Effector memory CD4-positive, alpha-beta T cell (primary cell): Measurements from ENCODE around the gene TRAK1.

Experiments
- DNase-seq, 3 donors: peaks; one replicate each; pipeline ENCODE4 v3.0.0-alpha.2; 2020
- H3K27ac ChIP-seq: 2 replicates; pipeline ENCODE4 v1.7.0; 2013; ENCODE audit warnings: mild to moderate bottlenecking, low read length, moderate library complexity; ENCODE audit not compliant: insufficient read depth, poor library complexity, severe bottlenecking
- H3K27me3 ChIP-seq: replicated peaks from 2 replicates; pipeline ENCODE4 v1.7.0; 2013; ENCODE audit warnings: mild to moderate bottlenecking, low read length; ENCODE audit not compliant: insufficient read depth, control insufficient read depth, poor library complexity, severe bottlenecking
- H3K36me3 ChIP-seq: 2 replicates; pipeline ENCODE4 v1.7.0; 2013; ENCODE audit warnings: mild to moderate bottlenecking, low read length, moderate library complexity; ENCODE audit not compliant: control insufficient read depth, insufficient read depth
- H3K4me1 ChIP-seq: 2 replicates; pipeline ENCODE4 v1.7.0; 2013; ENCODE audit warnings: low read length, mild to moderate bottlenecking; ENCODE audit not compliant: control insufficient read depth, insufficient read depth, poor library complexity, severe bottlenecking
- H3K4me3 ChIP-seq: 2 replicates; pipeline ENCODE4 v1.7.0; 2013; ENCODE audit warnings: low read length, low read depth, mild to moderate bottlenecking; ENCODE audit not compliant: insufficient read depth, poor library complexity, severe bottlenecking
- H3K9me3 ChIP-seq: 2 replicates; pipeline ENCODE4 v1.7.0; 2013; ENCODE audit warnings: mild to moderate bottlenecking, low read length, moderate library complexity; ENCODE audit not compliant: control insufficient read depth

TRAK1 gene

DNA sequence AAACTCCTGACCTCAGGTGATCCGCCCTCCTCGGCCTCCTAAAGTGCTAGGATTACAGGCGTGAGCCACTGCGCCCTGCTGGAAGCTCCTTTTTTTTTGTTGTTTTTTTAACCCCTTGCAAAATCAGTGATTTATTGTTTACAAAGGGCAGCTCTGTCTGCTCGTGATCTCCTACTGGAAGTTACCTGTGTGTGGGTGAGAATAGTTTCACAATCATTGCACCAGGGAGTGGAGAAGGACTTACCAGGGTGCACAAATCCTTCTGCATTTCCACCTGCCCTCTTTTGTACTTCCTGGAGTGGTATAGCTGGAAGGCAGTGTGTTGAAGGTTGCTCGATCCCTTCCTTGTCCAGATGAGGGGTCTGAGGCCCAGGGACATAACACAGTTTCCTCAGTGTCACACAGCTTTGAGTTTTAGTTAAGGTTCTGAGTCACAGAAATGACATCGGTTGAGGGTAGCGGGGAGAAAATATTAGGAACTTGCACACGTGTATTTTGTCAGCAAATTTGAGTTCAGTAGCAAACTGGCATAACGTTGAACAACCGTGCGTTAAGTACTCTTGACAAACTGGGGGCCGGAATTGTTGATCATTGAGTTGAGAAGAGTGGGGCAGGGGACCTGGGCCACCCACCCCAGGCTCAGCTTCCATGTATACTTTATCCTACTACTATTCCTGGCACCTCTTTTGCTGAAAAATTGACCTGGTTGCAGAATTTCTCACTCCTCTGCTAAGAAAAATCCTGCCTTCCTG, 11.3 kb upstream of the TRAK1 start:
- Histone ChIP-seq H3K27me3 (no peaks in the 10 kb centered on the region), H3K4me3 (no peak overlapping the region), H3K4me1 (peaks cover 12% of the 10 kb centered on the region), H3K9me3 (no peaks in the 10 kb centered on the region), H3K27ac (peak overlapping the region; percentile 21), H3K36me3 (no peaks in the 10 kb centered on the region)
- no peak for DNase-seq

DNA sequence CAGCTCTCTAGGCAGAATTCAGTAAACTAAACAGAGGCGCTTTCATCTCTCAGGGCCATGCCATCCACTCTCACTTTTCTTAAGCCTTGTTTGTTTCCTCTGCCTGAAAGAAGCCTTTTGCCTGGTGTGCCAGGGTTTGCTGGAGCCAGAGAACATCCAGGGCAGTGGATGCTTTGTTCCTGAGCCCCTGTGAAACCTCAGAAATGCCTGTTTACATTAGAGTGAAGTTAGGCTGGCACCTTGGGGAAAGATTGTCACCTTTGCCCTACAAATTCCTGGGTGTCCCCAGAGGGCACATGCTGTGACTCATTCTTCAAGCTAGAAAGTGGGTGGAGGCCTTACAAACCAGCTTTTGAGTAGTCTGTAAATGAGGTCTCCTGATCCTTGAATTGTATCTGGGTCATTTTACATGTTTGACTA, 10.7 kb upstream of the TRAK1 start:
- DNase-seq: peak; percentile 6 to 28 (median 8)
- H3K27ac ChIP-seq: peak overlapping the region; percentile 25
- no peaks in the 10 kb centered on the region for H3K36me3 ChIP-seq
- H3K27me3 ChIP-seq: no peaks in the 10 kb centered on the region
- peaks cover 12% of the 10 kb centered on the region for H3K4me1 ChIP-seq
- H3K4me3 ChIP-seq: no peak overlapping the region
- no peaks in the 10 kb centered on the region for H3K9me3 ChIP-seq

GRCh38 chr3:42081838-42082473, 9.2 kb upstream of the TRAK1 start:
- no peaks in the 10 kb centered on the region for H3K9me3 ChIP-seq
- H3K4me1 ChIP-seq: peaks cover 12% of the 10 kb centered on the region
- no peak for DNase-seq
- no peaks in the 10 kb centered on the region for H3K36me3 ChIP-seq
- no peaks in the 10 kb centered on the region for H3K27me3 ChIP-seq
- peak overlapping the region; percentile 15 for H3K27ac ChIP-seq
- peak overlapping the region; percentile 30 for H3K4me3 ChIP-seq

DNA sequence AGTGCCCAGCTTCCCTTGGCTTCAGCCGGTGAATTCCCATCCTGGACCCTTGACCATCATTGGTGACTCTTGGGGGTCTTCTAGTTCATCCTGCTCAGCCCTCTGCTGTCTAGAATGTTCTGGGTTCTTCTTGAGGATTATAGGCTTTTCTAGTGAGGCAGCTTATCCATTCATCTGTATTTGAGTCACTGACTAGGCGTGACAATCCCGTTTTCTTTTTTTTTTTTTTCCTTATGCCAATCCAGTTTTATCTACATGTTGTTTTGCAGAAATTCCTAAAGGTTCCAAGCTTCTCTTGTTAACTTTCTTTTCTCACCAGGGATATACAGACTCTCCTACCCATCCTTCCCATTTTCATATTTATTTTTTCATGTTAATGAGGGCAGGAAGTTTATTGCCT, 6.6 kb upstream of the TRAK1 start:
- H3K27ac ChIP-seq: no peak overlapping the region
- no peaks in the 10 kb centered on the region for H3K27me3 ChIP-seq
- no peak for DNase-seq
- H3K36me3 ChIP-seq: peaks cover 4% of the 10 kb centered on the region
- no peak overlapping the region for H3K4me3 ChIP-seq
- peaks cover 12% of the 10 kb centered on the region for H3K4me1 ChIP-seq
- no peaks in the 10 kb centered on the region for H3K9me3 ChIP-seq

DNA sequence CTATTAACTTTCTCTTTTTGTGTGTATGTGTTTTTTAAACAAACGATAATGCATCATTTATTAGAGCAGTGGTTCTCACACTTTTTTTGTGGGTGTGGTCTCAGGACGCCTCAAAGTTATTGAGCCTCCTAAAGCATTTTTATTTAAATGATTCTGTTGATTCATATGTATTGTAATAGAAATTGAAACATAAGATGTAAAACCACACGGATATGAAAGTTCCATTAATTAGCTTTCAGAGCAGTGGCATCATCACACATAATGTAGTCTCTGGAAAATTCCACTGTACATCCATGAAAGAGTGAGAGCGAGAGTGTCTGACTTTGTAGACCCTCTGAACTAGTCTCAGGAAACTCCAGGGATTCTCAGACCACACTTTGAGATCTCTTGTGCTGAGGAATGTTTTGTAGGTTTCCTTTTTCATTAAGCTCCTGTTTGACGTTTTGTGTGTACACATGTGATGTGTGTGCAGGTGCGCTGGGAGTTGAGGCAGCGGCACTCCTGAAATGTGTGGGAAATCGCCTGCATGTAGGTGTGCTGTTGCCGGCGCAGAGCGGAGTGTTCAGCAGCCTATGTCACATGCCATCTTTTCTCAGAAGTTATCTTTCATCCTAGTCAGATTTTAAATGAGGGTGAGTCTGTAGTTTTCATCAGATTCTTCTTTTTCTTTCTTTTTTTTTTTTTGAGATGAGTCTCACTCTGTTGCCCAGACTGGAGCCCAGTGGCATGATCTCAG, 5.3 kb upstream of the TRAK1 start:
- peaks cover 7% of the 10 kb centered on the region for H3K36me3 ChIP-seq
- peaks cover under 1% of the 10 kb centered on the region for H3K4me1 ChIP-seq
- H3K27ac ChIP-seq: no peak overlapping the region
- no peaks in the 10 kb centered on the region for H3K27me3 ChIP-seq
- H3K4me3 ChIP-seq: no peak overlapping the region
- no peak for DNase-seq
- H3K9me3 ChIP-seq: no peaks in the 10 kb centered on the region

DNA sequence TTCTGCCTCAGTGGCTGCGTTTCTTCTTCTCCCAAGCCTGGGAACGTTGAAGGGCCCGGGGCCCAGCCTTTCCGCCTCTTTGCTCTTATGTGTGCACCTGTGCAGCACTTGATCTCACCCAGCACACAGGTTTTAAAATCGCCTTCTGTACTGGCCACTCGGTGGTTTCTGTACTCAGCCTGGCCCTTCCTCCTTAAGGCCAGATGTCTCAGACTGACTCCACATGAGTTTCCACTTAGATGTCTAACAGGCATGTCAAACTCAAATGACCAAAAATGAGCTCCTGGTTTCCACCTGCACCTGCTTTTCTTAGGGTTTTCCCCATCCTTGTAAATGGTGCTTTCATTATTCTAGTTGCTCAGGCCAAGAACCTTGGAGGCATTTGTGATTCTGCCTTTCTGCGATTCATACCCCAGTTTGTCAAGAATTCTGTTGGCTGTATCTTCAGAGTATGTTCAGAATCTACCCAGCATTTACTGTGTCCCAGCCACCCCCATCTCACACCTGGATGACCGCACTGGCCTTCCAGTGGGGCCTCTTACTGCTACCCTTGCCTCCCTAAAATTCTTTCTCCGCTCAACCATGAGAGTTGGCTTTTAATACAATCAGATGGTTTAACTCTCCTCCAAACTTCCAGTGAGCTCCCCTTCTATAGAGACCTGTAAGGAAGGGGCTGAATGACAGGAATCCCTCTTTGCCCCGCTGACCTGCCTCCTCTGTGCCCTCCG, 2.2 kb upstream of the TRAK1 start:
- no peaks in the 10 kb centered on the region for H3K4me1 ChIP-seq
- H3K36me3 ChIP-seq: peaks cover 7% of the 10 kb centered on the region
- DNase-seq: no peak

DNA sequence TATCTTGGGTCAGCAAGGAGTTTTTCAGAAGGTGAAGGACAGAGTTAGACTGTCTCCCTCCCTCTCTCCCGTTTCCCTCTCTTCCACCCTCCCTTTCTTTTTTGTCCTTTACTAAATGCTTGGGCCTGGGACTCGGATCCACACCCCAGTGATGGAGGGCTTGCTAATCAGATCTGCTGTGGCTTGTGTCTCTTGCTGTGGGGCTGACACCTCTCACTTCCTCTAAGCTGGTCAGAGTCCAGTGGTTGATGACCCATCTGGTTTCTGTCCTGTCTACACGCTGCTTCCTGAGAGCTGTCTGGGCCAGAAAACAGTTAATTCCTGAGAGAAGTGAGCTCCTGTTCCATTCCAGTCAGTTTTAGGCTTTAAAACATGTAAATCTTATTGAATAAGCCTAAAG, 849 bp downstream of the TRAK1 start:
- Histone ChIP-seq H3K36me3 (peaks cover 7% of the 10 kb centered on the region), H3K4me3 (no peak overlapping the region), H3K27me3 (no peaks in the 10 kb centered on the region), H3K9me3 (no peaks in the 10 kb centered on the region), H3K27ac (no peak overlapping the region), H3K4me1 (no peaks in the 10 kb centered on the region)
- DNase-seq: no peak

More for the DNA sequence above, 2.2 kb upstream of the TRAK1 start:
- H3K9me3 ChIP-seq: no peaks in the 10 kb centered on the region
- H3K4me3 ChIP-seq: no peak overlapping the region
- no peak overlapping the region for H3K27ac ChIP-seq
- no peaks in the 10 kb centered on the region for H3K27me3 ChIP-seq

DNA sequence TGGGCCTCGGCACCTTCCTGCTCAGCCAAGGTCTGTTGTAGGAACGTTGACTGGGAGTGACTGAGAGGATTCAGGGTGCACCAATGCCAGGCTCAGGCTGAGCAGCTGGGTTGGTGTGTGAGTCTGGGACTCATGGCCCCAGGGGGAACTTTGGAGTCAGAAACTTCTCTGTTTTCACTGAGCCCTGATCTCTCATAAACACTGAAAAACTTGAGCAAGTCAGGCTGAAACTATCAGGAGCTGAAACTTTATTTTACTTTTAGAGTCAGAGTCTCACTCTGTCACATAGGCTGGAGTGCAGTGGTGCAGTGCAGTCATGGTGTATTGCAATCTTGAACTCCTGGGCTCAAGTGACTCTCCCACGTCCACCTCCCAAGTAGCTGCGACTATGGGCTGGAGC, 3.0 kb downstream of the TRAK1 start:
- H3K27ac ChIP-seq: no peak overlapping the region
- no peak for DNase-seq
- peaks cover 3% of the 10 kb centered on the region for H3K36me3 ChIP-seq
- no peaks in the 10 kb centered on the region for H3K4me1 ChIP-seq
- H3K4me3 ChIP-seq: no peak overlapping the region
- no peaks in the 10 kb centered on the region for H3K27me3 ChIP-seq
- no peaks in the 10 kb centered on the region for H3K9me3 ChIP-seq

GRCh38 chr3:42094691-42095391, 3.7 kb downstream of the TRAK1 start:
- Histone ChIP-seq H3K27me3 (no peaks in the 10 kb centered on the region), H3K36me3 (peaks cover 1% of the 10 kb centered on the region), H3K4me1 (no peaks in the 10 kb centered on the region)

More at GRCh38 chr3:42094691-42095391, 3.7 kb downstream of the TRAK1 start:
- H3K9me3 ChIP-seq: no peaks in the 10 kb centered on the region
- DNase-seq: no peak
- no peak overlapping the region for H3K27ac ChIP-seq
- no peak overlapping the region for H3K4me3 ChIP-seq
